Measurements from ENCODE around the gene GFPT1.

Gene GFPT1

GRCh38 chr2:69311024-69311416 is 76.0 kb downstream of the GFPT1 start:
- no peak for DNase-seq

DNA sequence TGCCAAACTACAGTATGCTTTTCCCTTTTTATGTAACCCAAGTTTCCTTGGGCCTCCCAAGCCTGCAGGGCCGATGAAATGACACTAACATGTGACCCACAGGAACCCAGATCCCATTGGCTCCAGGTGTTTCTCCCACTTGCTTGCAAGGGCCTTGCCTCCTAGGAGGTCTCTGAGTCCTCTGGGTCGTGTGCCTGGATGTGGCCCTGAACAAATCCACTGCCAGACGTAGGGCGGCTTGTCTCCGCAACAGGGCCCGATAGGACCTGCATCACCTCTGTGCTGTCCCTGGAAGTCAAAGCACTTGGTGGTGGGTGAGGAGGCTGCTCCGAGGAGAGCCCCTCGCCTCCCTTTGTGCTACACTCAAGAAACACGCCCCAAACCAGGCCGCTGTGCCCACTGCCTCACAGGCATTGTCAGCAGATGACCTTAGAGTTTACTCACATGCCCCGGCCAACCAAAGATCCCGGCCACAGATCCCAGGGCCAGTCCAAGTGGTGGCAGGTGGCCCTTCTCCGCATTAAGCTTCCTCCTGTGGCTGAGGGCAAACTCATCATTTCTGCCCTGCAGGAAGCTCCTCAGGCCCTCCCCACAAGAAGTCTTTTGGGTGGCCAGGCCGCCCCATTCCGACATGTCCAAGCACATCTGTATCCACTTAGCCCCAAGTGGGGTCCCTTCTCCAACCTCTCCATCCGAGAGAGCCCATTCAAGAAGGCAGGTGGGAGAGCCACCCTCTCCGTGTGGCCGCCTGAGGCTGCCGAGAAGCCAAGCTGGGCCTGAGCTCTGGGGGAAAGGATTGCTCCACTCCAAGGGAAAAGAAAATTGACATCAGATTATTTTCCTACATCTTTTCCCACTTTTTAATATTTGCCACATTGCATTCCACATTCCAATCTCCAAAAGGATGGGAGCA is 76.7 kb downstream of the GFPT1 start:
- no peak for DNase-seq

- no peak for DNase-seq
Observed at GRCh38 chr2:69309351-69310110, 77.5 kb downstream of the GFPT1 start.

GRCh38 chr2:69308338-69308737 is 78.7 kb downstream of the GFPT1 start:
- no peak for DNase-seq

- no peak for DNase-seq
Observed at GRCh38 chr2:69307579-69308064, 79.4 kb downstream of the GFPT1 start.

DNA sequence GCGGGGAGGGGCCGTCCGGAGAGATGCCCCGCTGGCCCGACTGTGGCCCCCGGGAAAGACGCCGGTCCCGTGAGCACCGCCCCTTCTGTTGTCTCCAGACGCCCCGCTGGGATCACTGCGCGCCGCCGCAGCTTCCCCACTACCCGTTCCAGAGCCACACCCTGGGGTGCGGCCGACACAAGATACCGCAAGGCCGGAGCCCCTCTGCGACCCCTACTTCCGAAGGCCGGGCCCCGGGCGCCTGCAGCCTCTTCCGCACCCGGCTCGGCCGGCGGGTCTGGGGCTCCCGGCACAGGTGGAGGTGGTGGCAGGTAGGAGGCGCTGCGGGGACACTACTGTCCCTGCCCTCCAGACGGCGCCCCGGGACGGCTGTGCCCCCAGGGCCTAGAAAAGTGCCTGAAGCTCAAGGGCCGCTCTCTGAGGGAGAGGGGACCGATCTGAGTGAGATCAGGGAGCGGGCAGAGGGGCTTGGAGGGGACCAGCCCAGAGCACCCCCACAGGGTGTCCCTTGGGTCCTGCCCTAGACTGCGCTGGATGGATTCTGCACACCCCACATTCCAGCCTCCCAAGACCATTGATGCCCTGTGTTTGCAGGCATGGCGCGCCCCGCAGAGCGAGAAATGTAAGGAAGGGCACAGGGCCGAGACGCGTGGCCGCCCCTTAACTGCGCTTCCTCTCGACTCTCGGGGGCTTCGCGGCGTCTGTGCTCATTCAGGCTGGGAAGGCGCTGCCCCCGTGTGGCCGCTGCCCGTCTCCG is 80.0 kb downstream of the GFPT1 start:
- DNase-seq: peak; percentile 38

GRCh38 chr2:69306393-69306821 is 80.6 kb downstream of the GFPT1 start:
- no peak for DNase-seq

DNA sequence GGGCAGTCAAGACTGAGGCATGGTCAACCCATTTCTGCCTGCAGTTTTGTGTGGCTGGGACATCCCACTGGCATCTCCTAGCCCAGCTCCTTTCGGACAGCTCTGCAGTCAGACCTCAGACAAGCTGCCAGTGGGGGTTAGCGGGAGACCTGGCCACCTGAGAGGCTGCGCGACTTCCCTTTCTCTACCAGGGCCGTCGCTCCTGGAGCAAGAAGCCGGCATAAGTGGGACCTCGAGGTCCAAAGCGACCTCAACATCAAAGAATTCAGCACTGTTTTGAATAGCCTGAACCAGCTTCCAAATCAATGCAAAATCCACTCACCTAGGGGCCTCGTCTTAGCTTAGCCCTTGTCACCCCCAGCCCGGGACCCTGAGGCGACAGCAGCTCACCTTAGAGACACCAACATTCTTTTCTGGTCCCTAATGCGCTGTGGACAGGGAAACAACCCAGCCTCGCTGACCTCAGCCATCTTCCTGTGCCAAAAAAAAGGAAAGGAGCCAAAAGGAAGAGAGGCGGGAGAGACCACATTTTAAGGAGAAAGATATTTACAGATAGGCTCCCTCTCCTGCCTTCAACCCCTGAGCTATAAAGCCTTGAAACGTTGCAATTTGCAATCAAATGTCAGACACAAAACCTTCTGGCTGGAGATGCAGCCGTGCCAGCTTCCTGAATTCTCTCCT is 81.2 kb downstream of the GFPT1 start:
- no peak for DNase-seq

DNA sequence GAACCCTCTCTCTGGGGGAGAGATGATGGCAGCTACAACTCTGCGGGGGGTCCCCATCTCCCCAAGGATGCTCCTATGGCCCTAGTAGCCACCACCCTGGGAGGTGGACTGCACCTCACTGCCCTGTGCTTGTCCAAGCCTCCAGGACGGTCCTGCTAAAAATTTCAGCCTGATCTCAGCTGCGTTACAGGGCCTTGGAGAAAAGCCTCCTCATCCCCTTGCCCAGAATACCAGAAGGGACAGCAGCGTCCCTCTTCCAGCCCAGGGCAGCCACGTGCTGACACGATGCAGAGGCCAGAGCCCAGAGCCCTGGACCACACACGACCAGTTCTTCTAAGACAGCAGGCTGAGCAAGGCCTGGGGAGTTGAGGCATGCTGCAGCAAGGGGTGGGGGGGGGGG is 81.9 kb downstream of the GFPT1 start:
- DNase-seq: no peak

DNA sequence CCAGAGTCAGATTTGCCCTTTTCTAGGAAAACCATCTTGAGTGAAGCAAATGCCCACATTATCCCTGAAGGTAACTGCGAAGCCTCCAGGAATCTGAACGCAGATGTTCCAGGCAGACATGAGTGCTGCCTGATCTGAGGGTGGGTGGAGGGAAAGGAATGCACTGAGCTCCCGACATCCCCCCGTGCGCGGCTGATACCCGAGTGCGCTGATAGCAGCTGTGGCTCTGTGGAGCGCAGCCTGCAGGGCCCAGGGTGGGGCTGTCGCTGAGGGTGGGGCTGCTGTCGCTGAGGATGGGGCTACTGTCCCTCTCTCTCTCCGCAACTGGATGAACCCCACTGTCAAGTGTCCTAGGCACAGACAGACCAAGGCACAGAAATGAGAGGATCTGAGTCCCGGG is 82.4 kb downstream of the GFPT1 start:
- no peak for DNase-seq

- DNase-seq: no peak
Observed at GRCh38 chr2:69300650-69301049, 86.4 kb downstream of the GFPT1 start.

GRCh38 chr2:69299772-69300516 is 87.1 kb downstream of the GFPT1 start:
- DNase-seq: no peak

- no peak for DNase-seq
Observed at GRCh38 chr2:69298862-69299261, 88.2 kb downstream of the GFPT1 start.

GRCh38 chr2:69298261-69298660 is 88.8 kb downstream of the GFPT1 start:
- no peak for DNase-seq

GRCh38 chr2:69297216-69297615 is 89.8 kb downstream of the GFPT1 start:
- DNase-seq: no peak

DNA sequence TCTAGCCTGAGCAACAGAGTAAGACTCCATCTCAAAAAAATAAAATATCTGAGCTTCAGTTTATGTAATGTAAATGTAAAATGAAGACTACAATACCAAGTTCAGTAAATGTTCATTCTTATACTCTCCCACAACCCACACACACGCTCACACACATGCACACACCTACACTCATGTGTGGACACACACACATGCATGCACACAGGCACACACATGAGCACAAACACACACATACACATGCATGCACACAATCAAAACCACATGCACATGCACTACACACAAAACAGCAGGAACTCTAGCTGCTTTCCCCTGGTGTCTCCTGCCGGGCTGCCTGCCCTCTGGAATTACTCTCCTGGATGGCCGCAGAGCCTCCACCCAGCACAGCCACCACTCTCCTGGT is 90.6 kb downstream of the GFPT1 start:
- no peak for DNase-seq

- DNase-seq: no peak
Observed at GRCh38 chr2:69292256-69292655, 94.8 kb downstream of the GFPT1 start.

DNA sequence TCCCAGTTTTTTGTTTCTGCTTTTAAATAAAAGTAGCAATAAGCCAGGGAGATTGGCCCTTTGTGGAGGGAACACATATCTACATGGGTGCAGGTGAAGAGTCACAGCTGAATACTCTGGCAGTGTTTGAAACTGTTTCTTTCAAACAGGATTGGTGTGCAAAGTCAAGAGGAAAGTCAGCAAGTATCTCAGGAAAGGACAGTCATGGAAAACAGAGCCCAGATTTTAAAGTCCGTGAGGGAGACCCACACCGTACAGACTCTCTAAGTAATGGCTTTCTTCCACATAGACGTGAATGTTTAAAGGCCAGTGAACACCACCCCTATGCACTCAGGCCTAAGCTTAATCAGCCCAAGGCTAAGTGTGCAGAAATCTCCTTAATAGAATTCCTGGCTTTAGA is 95.3 kb downstream of the GFPT1 start:
- no peak for DNase-seq

GRCh38 chr2:69291004-69291650 is 95.9 kb downstream of the GFPT1 start:
- no peak for DNase-seq

DNA sequence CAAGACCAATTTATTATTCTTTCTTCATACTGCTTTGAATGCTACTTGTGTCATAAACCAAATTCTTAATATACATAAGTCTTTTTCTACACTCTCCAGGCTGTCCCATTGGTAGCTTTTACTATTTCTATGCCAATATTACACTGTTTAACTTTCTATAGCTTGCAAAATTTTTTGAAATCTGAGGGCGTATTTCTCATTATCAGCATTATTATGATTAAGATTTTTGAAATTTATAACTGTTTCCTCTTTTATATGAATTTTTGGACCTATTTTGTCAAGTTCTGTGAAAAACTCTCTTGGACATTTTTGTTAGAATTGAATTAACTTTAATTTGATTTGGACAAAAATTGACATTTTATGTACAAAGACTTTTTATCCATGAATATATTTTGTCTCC is 98.6 kb downstream of the GFPT1 start:
- DNase-seq: no peak

- DNase-seq: no peak
Observed at GRCh38 chr2:69287544-69287943, 99.5 kb downstream of the GFPT1 start.
